Bronchial epithelial cell (primary cell): Measurements from ENCODE around the gene PSPN. TPM values are rescaled to one million over a fixed set of nuclear protein-coding genes. Genes with fewer than 3 reads are reported as not detected.

ENCODE experiments used
- DNase-seq: peaks from one replicate; pipeline ENCODE4 v3.0.0-alpha.2; 2010; ENCODE audit warnings: low read depth
- FAIRE-seq: peaks from 2 replicates; lab custom pipeline; 2011; peaks lifted over from hg19 to GRCh38; lab: Jason Lieb, UNC
- H3K27me3 ChIP-seq: 2 replicates; pipeline ENCODE4 v1.5.1; 2011; ENCODE audit warnings: low read length; ENCODE audit not compliant: control insufficient read depth, insufficient read depth
- H3K36me3 ChIP-seq: 2 replicates; pipeline ENCODE4 v1.5.1; 2011; ENCODE audit warnings: low read length; ENCODE audit not compliant: control insufficient read depth, insufficient read depth
- H3K4me3 ChIP-seq: 2 replicates; pipeline ENCODE4 v1.5.1; 2011; ENCODE audit warnings: mild to moderate bottlenecking, low read depth, low read length, control low read depth
- total RNA-seq: library from RNA; depleted of rRNA; stranded (reverse); fragments of >200 nt; gene quantifications from 2 replicates; pipeline ENCODE4 v1.2.1, GENCODE V29; 2014
- TF ChIP-seq, protein P1 (sequence below): IDR thresholded peaks from 2 replicates; pipeline ENCODE4 v1.5.1; 2011; ENCODE audit warnings: mild to moderate bottlenecking, moderate library complexity, low read length, control low read depth, inconsistent platforms; ENCODE audit not compliant: insufficient read depth, severe bottlenecking

The PSPN gene
- total RNA-seq, 1 donor from 2014 or later: 0.26 TPM

DNA sequence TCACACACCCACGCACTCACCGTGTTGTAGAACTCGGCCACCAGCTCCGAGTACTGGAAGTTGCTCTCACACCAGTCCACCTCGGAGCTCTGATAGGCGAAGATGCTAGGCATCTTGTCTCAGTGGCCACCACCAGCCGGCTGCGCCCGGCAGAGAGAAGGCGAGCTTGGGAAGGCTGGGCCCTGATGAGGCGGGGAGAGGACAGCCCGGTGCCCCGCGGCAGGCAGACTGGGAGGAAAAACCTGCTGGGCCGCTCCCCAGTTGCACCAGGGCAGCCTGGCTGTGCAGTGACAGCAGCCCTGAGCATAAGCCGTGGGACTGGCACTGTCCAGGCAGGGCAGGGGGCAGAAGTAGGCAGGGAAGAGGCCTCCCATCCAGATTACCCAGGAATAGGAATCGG, 42.3 kb downstream of the PSPN start, which contains the start of gene ACER1:
TSS of gene ACER1 (minus strand) at position 174 of the 400 bp plus-strand sequence. CDS start at position 113, 61 bp downstream.
- no peak within 1 kb of the TSS for H3K4me3 ChIP-seq
- DNase-seq: no peak

DNA sequence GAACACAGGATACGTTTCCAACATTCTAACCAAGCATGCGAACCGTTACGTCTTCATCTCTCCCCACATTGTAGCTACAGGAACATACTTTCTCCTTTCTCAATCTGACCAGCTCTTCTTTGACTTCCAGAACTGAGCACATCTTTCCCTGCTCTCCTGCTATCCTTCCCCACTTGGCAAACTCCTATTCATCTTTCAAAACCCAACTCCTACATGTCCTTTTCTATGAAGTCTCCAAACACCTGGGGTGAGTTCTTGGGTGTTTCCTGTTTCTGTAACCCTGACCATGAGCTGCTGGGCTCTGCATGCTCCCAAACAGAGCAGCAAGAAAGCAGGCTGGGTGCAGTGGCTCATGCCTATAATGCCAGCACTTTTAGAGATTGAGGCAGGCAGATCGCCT, 48.9 kb downstream of the PSPN start:
- Histone ChIP-seq H3K4me3 (no peak overlapping the region), H3K36me3 (no peaks in the 10 kb centered on the region), H3K27me3 (no peaks in the 10 kb centered on the region)
- no peak for DNase-seq
- no peak for FAIRE-seq
- TF ChIP-seq, protein P1, sequence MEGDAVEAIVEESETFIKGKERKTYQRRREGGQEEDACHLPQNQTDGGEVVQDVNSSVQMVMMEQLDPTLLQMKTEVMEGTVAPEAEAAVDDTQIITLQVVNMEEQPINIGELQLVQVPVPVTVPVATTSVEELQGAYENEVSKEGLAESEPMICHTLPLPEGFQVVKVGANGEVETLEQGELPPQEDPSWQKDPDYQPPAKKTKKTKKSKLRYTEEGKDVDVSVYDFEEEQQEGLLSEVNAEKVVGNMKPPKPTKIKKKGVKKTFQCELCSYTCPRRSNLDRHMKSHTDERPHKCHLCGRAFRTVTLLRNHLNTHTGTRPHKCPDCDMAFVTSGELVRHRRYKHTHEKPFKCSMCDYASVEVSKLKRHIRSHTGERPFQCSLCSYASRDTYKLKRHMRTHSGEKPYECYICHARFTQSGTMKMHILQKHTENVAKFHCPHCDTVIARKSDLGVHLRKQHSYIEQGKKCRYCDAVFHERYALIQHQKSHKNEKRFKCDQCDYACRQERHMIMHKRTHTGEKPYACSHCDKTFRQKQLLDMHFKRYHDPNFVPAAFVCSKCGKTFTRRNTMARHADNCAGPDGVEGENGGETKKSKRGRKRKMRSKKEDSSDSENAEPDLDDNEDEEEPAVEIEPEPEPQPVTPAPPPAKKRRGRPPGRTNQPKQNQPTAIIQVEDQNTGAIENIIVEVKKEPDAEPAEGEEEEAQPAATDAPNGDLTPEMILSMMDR: no peak

More for the DNA sequence above, 42.3 kb downstream of the PSPN start, which contains the start of gene ACER1:
- no peak for FAIRE-seq
- no peaks in the 10 kb centered on the region for H3K36me3 ChIP-seq
- TF ChIP-seq, protein P1: no peak
- no peaks in the 10 kb centered on the region for H3K27me3 ChIP-seq

DNA sequence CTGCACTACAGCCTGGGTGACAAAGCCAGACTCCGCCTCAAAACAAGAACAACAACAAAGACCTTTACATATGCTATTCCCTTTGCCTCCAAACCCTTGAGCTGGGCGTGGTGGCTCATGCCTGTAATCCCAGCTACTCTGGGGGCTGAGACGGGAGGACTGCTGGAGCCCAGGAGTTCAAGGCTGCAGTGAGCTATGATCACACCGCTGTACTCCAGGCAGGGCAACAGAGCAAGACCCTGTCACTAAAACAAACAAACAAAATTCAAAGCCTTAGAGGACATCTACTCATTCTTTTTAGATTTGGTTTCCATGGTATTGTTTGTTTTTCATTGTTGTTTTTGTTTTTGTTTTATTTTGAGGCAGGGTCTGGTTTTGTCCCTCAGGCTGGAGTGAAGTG, 50.1 kb downstream of the PSPN start:
- TF ChIP-seq, protein P1: no peak
- DNase-seq: no peak
- Histone ChIP-seq H3K4me3 (no peak overlapping the region), H3K36me3 (no peaks in the 10 kb centered on the region), H3K27me3 (no peaks in the 10 kb centered on the region)
- no peak for FAIRE-seq

Other genes starting within 250 kb of the PSPN start
- gene ACSBG2, start 240.3 kb downstream of the PSPN start, total RNA-seq: not detected in 2 replicates
- 2.6 and 2.9 TPM in 2 replicates for gene MLLT1, start 96.0 kb downstream of the PSPN start, total RNA-seq
- gene ACER1, start 42.3 kb downstream of the PSPN start, total RNA-seq: not detected in 2 replicates
- gene CLPP, start 14.4 kb downstream of the PSPN start, total RNA-seq: 43.1 and 49.8 TPM in 2 replicates
- 22.0 and 23.7 TPM in 2 replicates for gene ALKBH7, start 3.1 kb downstream of the PSPN start, total RNA-seq
- gene GTF2F1, start 17.2 kb upstream of the PSPN start, total RNA-seq: 52.7 and 63.6 TPM in 2 replicates
- 55.8 and 85.6 TPM in 2 replicates for gene KHSRP, start 48.9 kb upstream of the PSPN start, total RNA-seq
- not detected in 2 replicates for gene SLC25A41, start 57.8 kb upstream of the PSPN start, total RNA-seq
- gene SLC25A23, start 83.9 kb upstream of the PSPN start, total RNA-seq: 18.1 and 36.9 TPM in 2 replicates
- gene CRB3, start 88.3 kb upstream of the PSPN start, total RNA-seq: 49.5 and 90.9 TPM in 2 replicates
- gene DENND1C, start 105.9 kb upstream of the PSPN start, total RNA-seq: under 0.01 TPM in 1 of 2 replicates, not detected in the other
- not detected in 2 replicates for gene TUBB4A, start 126.4 kb upstream of the PSPN start, total RNA-seq
- 4.6 and 5.5 TPM in 2 replicates for gene TNFSF9, start 155.1 kb upstream of the PSPN start, total RNA-seq
- not detected in 2 replicates for gene CD70, start 215.2 kb upstream of the PSPN start, total RNA-seq